ENCODE results near the gene CNIH4. TPM values are rescaled to one million over a fixed set of nuclear protein-coding genes. Genes with fewer than 3 reads are reported as not detected.

CNIH4 gene
- total and polyA plus RNA-seq, 10 of the 15 experiments (the other 5 are each of a cell fraction or from before 2014, with no cell fraction given), result 23.2 to 173 (median 51.4) TPM

- no peak; the same call in 1 of the 2 replicates for TF ChIP-seq JUNB (IDR thresholded peaks at IDR 0.05)
- TF ChIP-seq, protein P1, sequence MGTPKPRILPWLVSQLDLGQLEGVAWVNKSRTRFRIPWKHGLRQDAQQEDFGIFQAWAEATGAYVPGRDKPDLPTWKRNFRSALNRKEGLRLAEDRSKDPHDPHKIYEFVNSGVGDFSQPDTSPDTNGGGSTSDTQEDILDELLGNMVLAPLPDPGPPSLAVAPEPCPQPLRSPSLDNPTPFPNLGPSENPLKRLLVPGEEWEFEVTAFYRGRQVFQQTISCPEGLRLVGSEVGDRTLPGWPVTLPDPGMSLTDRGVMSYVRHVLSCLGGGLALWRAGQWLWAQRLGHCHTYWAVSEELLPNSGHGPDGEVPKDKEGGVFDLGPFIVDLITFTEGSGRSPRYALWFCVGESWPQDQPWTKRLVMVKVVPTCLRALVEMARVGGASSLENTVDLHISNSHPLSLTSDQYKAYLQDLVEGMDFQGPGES (IDR thresholded peaks at IDR 0.05), result no peak
- TF ChIP-seq PML (IDR thresholded peaks at IDR 0.05; ENCODE audit: low read length), result peak; percentile 43; the same call in 1 of the 2 replicates
- no peak for TF ChIP-seq SUZ12 (IDR thresholded peaks at IDR 0.05; ENCODE audit: unreplicated experiment)
- TF ChIP-seq NKRF (conservative IDR thresholded peaks at IDR 0.05), result peak; percentile 83
- no peak for TF ChIP-seq ZNF384 (IDR thresholded peaks at IDR 0.05; ENCODE audit: borderline replicate concordance, low read depth, low read length)
- TF ChIP-seq TARDBP (IDR thresholded peaks at IDR 0.05; ENCODE audit: borderline replicate concordance), result peak; percentile 94
- peak; percentile 38; the same call in 1 of the 2 replicates for TF ChIP-seq CREB1 (IDR thresholded peaks at IDR 0.05; ENCODE audit: low read depth)
- TF ChIP-seq MEF2B (IDR thresholded peaks at IDR 0.05; ENCODE audit: partially characterized antibody, poor library complexity, severe bottlenecking), result no peak
- TF ChIP-seq, protein P2, sequence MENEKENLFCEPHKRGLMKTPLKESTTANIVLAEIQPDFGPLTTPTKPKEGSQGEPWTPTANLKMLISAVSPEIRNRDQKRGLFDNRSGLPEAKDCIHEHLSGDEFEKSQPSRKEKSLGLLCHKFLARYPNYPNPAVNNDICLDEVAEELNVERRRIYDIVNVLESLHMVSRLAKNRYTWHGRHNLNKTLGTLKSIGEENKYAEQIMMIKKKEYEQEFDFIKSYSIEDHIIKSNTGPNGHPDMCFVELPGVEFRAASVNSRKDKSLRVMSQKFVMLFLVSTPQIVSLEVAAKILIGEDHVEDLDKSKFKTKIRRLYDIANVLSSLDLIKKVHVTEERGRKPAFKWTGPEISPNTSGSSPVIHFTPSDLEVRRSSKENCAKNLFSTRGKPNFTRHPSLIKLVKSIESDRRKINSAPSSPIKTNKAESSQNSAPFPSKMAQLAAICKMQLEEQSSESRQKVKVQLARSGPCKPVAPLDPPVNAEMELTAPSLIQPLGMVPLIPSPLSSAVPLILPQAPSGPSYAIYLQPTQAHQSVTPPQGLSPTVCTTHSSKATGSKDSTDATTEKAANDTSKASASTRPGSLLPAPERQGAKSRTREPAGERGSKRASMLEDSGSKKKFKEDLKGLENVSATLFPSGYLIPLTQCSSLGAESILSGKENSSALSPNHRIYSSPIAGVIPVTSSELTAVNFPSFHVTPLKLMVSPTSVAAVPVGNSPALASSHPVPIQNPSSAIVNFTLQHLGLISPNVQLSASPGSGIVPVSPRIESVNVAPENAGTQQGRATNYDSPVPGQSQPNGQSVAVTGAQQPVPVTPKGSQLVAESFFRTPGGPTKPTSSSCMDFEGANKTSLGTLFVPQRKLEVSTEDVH (IDR thresholded peaks at IDR 0.05; ENCODE audit: low read depth, partially characterized antibody), result peak; percentile 59
- peak; percentile 96 for TF ChIP-seq CBFB (IDR thresholded peaks at IDR 0.05; ENCODE audit: low read depth)
- no peak for TF ChIP-seq ZNF217 (IDR thresholded peaks at IDR 0.05)
- peak; percentile 77; the same call in 1 of the 2 replicates for TF ChIP-seq WRNIP1 (IDR thresholded peaks at IDR 0.05; ENCODE audit: borderline replicate concordance, low read depth, low read length)
- TF ChIP-seq PAX5 (IDR thresholded peaks at IDR 0.05; ENCODE audit: borderline replicate concordance, low read depth, low read length), result peak; percentile 62
- TF ChIP-seq GATAD2B (conservative IDR thresholded peaks at IDR 0.05; ENCODE audit: low read depth), result peak; percentile 16; the same call in 1 of the 2 replicates
- no peak for TF ChIP-seq BCL11A (IDR thresholded peaks at IDR 0.05; ENCODE audit: low read depth, low read length)
- TF ChIP-seq PRDM15 (CRISPR knock-in tag; IDR thresholded peaks at IDR 0.05), result no peak
Measured at GRCh38 chr1:224329842-224330753, 26.6 kb upstream of the CNIH4 start, which contains the start of gene NVL (continued).
